ENCODE results near the gene MRPL18. TPM values are rescaled to one million over a fixed set of nuclear protein-coding genes. Genes with fewer than 3 reads are reported as not detected.
"Not testable (repeated sequence)": the region's sequence is repeated elsewhere in the genome, so short reads cannot be mapped to it uniquely, and the experiment has no call there.

Gene MRPL18
- total and polyA plus RNA-seq, 2 of the 8 experiments (the other 6 are each of a cell fraction or from before 2014, with no cell fraction given): 58.7 to 79.8 TPM

GRCh38 chr6:159824690-159825089 is 34.4 kb downstream of the MRPL18 start:
- not testable (repeated sequence) for FAIRE-seq
- WGBS, 2 experiments (ENCODE audit: extremely low coverage in 1 of 2, insufficient coverage in 1 of 2, insufficient read length in 1 of 2, insufficient replicate concordance in 2 of 2, low coverage in 1 of 2, low lambda C conversion rate in 2 of 2, missing lambda C conversion rate in 1 of 2): 94% methylated on average over 8 of the region's 9 CpGs; no CpG with 5 or more reads in 1 of the 2 experiments

More at GRCh38 chr6:159824690-159825089, 34.4 kb downstream of the MRPL18 start:
- H2BK15ac ChIP-seq (ENCODE audit: low read length); H3K4me1 ChIP-seq (replicated peaks in 1 of 4; ENCODE audit: control insufficient read depth in 3 of 4, insufficient read depth in 4 of 4, low read length in 3 of 4); H3K4me2 ChIP-seq (ENCODE audit: insufficient read depth in 1 of 2, low read depth in 2 of 2, low read length in 2 of 2); H3K27me3 ChIP-seq (replicated peaks in 1 of 4; ENCODE audit: control insufficient read depth in 3 of 4, extremely low read depth in 1 of 4, insufficient read depth in 3 of 4, low read length in 3 of 4); H3K18ac ChIP-seq (ENCODE audit: extremely low read depth, low read length); H3K79me2 ChIP-seq (ENCODE audit: control insufficient read depth in 1 of 2, insufficient read depth in 2 of 2, low read length in 2 of 2); H2BK12ac ChIP-seq (ENCODE audit: low read depth, low read length); H4K91ac ChIP-seq (replicated peaks; ENCODE audit: insufficient read length, low read length); H3K9me3 ChIP-seq (ENCODE audit: insufficient read depth in 2 of 2, low read depth in 1 of 2, low read length in 1 of 2); H2BK20ac ChIP-seq (ENCODE audit: low read length); H3K23me2 ChIP-seq (ENCODE audit: low read depth, low read length); H3K9ac ChIP-seq (replicated peaks in 1 of 4; ENCODE audit: extremely low read depth in 1 of 4, low read depth in 3 of 4, low read length in 3 of 4); H2AFZ ChIP-seq (ENCODE audit: low read length); DNase-seq (ENCODE audit: low read depth in 1 of 2, low spot score in 2 of 2); H3K27ac ChIP-seq (ENCODE audit: low read depth, low read length); H4K8ac ChIP-seq (ENCODE audit: extremely low read depth, insufficient read depth, low read length); H3K23ac ChIP-seq (ENCODE audit: insufficient read length); H2BK120ac ChIP-seq (replicated peaks; ENCODE audit: low read depth, low read length); H3K4me3 ChIP-seq (ENCODE audit: extremely low read depth in 1 of 4, insufficient read depth in 2 of 4, low read depth in 3 of 4, low read length in 4 of 4); H3K36me3 ChIP-seq (ENCODE audit: control insufficient read depth in 2 of 4, insufficient read depth in 4 of 4, low read length in 3 of 4); H4K20me1 ChIP-seq (replicated peaks in 1 of 2; ENCODE audit: control insufficient read depth in 1 of 2, insufficient read depth in 2 of 2, low read length in 2 of 2); H3K56ac ChIP-seq (replicated peaks; ENCODE audit: insufficient read length, low read depth, low read length); H2BK5ac ChIP-seq (ENCODE audit: low read depth, low read length); H3K79me1 ChIP-seq (ENCODE audit: low read depth, low read length); H4K5ac ChIP-seq (ENCODE audit: insufficient read length, low read depth, low read length); CTCF ChIA-PET (ENCODE audit: partially characterized antibody); POLR2A ChIA-PET (ENCODE audit: partially characterized antibody); H2AK5ac ChIP-seq (ENCODE audit: low read depth, low read length); H3K14ac ChIP-seq (ENCODE audit: insufficient read length); H3K4ac ChIP-seq (replicated peaks; ENCODE audit: insufficient read length, low read depth, low read length): not testable (repeated sequence)

All from H1 (cell line).